Skeletal muscle satellite cell (primary cell): ENCODE data around the gene CIAO3.
"Not testable (repeated sequence)": the region's sequence is repeated elsewhere in the genome, so short reads cannot be mapped to it uniquely, and the experiment has no call there.

Source experiments
- H3K27me3 ChIP-seq: 2 replicates; pipeline ENCODE4 v1.7.0; 2013; ENCODE audit warnings: low read length; ENCODE audit not compliant: control insufficient read depth, insufficient read depth
- H3K36me3 ChIP-seq: 2 replicates; pipeline ENCODE4 v1.7.0; 2013; ENCODE audit warnings: mild to moderate bottlenecking, control low read depth, low read length; ENCODE audit not compliant: insufficient read depth
- H3K4me1 ChIP-seq: 2 replicates; pipeline ENCODE4 v1.7.0; 2013; ENCODE audit warnings: low read length; ENCODE audit not compliant: control insufficient read depth, insufficient read depth
- H3K4me2 ChIP-seq: 2 replicates; pipeline ENCODE4 v1.7.0; 2013; ENCODE audit warnings: mild to moderate bottlenecking, low read length
- H3K4me3 ChIP-seq: 2 replicates; pipeline ENCODE4 v1.7.0; 2013; ENCODE audit warnings: low read length
- H3K9ac ChIP-seq: 2 replicates; pipeline ENCODE4 v1.7.0; 2013; ENCODE audit warnings: mild to moderate bottlenecking, low read depth, low read length, moderate library complexity
- H3K9me3 ChIP-seq: replicated peaks from 2 replicates; pipeline ENCODE4 v1.7.0; 2013; ENCODE audit warnings: mild to moderate bottlenecking, control low read depth, low read length

The CIAO3 gene

DNA sequence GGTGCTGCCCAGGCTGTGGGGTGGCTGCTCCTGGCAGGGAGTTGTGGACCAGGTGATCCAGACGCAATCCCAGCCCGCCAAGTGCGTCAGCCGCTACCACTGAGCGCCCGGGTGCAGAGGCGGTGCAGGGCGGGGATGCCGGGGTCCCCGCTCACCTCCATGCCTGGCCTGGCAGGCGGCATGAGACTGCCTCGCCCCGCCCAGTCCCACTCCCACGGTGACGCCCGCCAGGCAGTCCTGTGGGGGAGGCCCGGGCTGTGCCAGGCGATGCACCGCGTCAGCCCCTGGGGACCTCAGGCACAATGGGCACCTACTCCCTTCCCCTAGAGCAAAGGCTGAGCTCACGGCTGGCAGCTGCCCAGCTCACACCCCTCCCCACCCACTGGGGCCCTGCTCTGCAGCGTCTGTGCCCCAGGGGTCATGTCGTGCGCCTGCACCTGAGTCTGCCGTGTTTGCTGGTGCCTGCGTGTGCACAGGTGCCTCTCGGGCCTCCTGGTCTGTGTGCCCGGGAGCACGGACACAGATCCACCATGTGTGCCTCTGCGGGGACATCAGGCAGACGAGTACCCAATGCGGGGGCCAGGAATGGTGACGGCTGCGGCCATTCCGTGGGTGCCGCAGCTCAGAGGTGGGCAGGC is 42.1 kb upstream of the CIAO3 start:
- no peak overlapping the region for H3K9ac ChIP-seq
- H3K36me3 ChIP-seq: peaks cover 13% of the 10 kb centered on the region
- H3K9me3 ChIP-seq: no peaks in the 10 kb centered on the region
- H3K27me3 ChIP-seq: peaks cover 30% of the 10 kb centered on the region
- H3K4me2 ChIP-seq: no peak overlapping the region
- no peak overlapping the region for H3K4me3 ChIP-seq
- peaks cover 17% of the 10 kb centered on the region for H3K4me1 ChIP-seq

DNA sequence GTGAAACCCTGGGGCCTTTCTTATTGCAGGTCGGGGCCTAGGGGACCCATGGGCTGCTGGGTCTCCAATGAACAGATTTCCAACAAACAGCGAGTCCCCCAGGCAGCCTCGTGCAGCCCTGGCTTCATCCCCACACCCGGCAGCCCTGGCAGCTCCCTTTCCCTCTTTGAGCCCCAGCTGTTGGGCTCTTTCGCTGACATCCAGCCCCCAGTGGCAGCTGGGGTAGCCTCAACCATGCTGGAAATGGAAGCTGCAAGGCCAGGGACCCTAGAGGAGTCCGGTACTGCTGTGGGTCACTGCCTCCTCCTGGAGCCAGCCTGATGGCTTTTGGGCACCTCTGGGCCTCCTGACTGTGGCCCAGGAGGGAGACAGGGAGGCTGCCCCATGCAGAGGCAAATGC is 41.5 kb upstream of the CIAO3 start:
- no peak overlapping the region for H3K4me3 ChIP-seq
- H3K4me1 ChIP-seq: peaks cover 12% of the 10 kb centered on the region
- no peak overlapping the region for H3K4me2 ChIP-seq
- H3K9me3 ChIP-seq: no peaks in the 10 kb centered on the region
- H3K36me3 ChIP-seq: peaks cover 11% of the 10 kb centered on the region
- no peak overlapping the region for H3K9ac ChIP-seq
- peaks cover 33% of the 10 kb centered on the region for H3K27me3 ChIP-seq

DNA sequence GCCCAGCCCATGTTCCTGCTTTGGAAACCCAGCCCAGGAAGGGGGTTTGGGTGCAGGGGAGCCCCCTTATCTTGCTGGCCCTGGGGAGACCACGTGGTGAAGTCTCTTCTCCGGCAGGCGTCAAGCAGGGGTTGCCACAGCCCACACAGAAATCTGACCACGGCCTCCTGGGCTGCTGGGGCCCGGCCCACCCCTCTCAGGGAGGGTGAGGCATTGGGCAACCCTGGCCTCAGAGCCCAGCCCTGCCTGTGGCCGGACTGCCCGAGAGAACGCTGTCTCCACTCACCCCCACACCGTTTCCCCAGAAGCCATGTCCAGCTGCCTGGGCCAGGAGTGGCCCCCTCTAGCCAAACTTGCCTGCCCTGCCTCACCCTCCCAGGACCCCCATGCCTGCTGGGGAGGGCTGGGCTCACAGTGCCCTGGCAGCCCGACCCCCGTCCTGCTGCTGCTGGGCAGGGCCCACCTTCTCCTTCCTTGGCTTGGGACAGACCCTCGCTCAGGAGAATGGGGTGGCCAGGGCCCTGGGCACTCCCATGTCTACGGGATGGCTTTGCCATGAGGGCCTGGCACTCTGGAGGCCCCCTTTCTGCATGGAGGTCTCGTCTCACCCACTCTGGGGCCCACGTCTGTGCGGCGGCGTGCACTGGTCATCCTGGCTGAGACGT is 40.7 kb upstream of the CIAO3 start:
- peaks cover 9% of the 10 kb centered on the region for H3K4me1 ChIP-seq
- H3K9ac ChIP-seq: no peak overlapping the region
- H3K27me3 ChIP-seq: peaks cover 33% of the 10 kb centered on the region
- no peak overlapping the region for H3K4me2 ChIP-seq
- no peaks in the 10 kb centered on the region for H3K9me3 ChIP-seq
- H3K4me3 ChIP-seq: no peak overlapping the region
- H3K36me3 ChIP-seq: peaks cover 6% of the 10 kb centered on the region

DNA sequence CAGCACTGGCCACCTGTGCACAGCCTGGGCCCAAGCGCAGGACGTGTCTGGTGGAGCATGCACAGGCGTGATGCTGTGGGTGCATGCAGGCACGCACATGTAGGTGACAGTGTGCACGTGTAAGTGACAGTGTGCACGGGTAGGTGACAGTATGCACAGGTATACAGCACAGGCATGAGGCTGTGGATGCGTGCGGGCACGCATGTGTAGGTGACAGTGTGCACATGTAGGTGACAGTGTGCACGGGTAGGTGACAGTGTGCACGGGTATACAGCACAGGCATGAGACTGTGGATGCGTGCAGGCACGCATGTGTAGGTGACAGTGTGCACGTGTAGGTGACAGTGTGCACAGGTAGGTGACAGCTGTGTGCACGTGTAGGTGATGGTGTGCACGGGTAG is 39.5 kb upstream of the CIAO3 start:
- Histone ChIP-seq H3K4me1 (peaks cover 9% of the 10 kb centered on the region), H3K9me3 (no peaks in the 10 kb centered on the region), H3K27me3 (peaks cover 33% of the 10 kb centered on the region), H3K4me2 (no peak overlapping the region), H3K4me3 (no peak overlapping the region), H3K9ac (no peak overlapping the region), H3K36me3 (no peaks in the 10 kb centered on the region)

DNA sequence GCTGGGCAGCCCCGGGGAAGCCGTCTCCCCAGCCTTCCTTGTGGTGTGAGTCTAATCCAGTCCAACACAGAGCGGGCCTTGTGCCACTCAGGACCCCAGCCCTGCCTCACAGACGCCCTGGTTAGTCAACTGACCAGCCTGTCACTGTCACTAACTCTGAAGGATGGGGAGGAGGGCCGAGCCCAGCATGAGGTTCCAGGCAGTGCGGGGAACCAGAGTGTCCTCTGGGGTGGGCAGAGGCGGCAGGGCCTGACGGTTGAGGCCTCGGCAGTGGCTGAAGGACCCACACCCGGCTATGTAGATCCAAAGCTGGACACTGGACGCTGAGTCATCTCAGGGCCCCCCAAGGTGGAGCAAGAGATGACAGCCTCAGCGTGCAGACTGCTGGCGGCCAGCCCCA is 38.8 kb upstream of the CIAO3 start:
- H3K4me1 ChIP-seq: peaks cover 9% of the 10 kb centered on the region
- H3K36me3 ChIP-seq: no peaks in the 10 kb centered on the region
- no peak overlapping the region for H3K4me2 ChIP-seq
- peaks cover 33% of the 10 kb centered on the region for H3K27me3 ChIP-seq
- H3K9ac ChIP-seq: no peak overlapping the region
- no peak overlapping the region for H3K4me3 ChIP-seq
- H3K9me3 ChIP-seq: no peaks in the 10 kb centered on the region

DNA sequence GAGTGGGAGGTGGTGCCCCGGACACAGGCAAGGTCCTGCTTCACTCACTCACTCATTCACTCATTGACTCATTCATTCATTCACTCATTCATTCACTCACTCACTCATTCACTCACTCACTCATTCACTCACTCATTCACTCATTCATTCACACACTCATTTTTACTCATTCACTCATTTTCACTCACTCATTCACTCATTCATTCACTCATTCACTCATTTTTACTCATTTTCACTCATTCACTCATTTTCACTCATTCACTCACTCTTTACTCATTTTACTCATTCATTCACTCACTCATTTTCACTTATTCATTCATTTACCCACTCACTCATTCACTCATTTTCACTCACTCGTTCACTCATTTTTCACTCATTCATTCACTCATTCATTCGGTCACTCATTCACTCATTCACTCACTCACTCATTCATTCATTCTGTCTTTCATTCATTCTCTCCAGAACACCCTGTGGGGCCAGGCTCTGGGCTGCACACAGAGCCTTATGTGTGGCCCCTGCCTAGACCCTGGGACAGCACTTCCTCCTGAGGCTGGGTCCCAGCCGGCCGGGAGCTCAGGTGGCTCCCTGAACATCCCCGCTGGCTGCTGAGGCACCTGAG is 38.2 kb upstream of the CIAO3 start:
- Histone ChIP-seq H3K9ac (no peak overlapping the region), H3K9me3 (no peaks in the 10 kb centered on the region), H3K4me2 (no peak overlapping the region), H3K27me3 (peaks cover 33% of the 10 kb centered on the region), H3K4me1 (peaks cover 7% of the 10 kb centered on the region), H3K4me3 (no peak overlapping the region), H3K36me3 (no peaks in the 10 kb centered on the region)

DNA sequence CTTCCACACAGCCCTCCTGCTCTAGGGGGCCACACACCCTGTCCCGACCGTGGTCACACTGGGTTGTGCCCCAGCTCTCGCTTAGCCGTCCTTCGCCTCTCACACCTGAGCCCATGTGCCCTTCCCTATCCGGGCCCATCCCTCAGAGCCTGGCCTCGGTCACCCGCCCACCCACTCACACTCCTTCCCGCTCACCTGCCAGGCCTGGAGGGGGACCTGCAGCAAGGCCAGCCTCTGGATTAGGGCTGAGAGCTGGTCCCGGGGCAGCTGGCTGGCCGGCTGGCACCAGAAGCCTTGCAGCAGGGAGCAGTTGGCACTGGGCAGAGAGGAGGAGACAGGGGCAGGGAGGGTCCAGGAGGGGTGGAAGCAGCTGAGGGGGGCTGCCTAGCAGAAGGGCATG is 37.6 kb upstream of the CIAO3 start:
- H3K27me3 ChIP-seq: peaks cover 31% of the 10 kb centered on the region
- no peaks in the 10 kb centered on the region for H3K9me3 ChIP-seq
- no peak overlapping the region for H3K4me2 ChIP-seq
- no peaks in the 10 kb centered on the region for H3K36me3 ChIP-seq
- no peak overlapping the region for H3K4me3 ChIP-seq
- H3K9ac ChIP-seq: no peak overlapping the region
- peaks cover 1% of the 10 kb centered on the region for H3K4me1 ChIP-seq

DNA sequence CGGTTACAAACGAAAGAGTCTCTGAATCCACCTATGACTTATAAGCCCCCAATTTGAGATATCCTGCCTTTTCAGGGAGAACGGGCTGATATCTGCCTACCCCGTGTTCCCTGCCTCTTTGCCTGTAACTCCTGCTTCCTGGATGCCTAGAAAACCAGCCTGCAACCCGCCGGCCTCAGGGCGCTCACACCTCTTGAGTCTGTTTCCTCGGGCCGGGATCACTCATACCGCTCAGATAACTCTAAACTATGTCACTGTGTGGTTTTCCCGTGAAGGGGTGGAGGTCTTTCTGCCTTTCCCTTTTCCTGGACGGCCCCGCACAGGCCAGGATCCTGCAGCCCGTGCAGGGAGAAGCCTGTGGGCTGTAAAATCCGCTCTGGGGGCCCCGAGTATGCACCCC is 37.0 kb upstream of the CIAO3 start:
- H3K27me3 ChIP-seq: peaks cover 25% of the 10 kb centered on the region
- H3K36me3 ChIP-seq: no peaks in the 10 kb centered on the region
- no peak overlapping the region for H3K4me3 ChIP-seq
- H3K4me2 ChIP-seq: no peak overlapping the region
- no peak overlapping the region for H3K9ac ChIP-seq
- H3K4me1 ChIP-seq: no peaks in the 10 kb centered on the region
- no peaks in the 10 kb centered on the region for H3K9me3 ChIP-seq

DNA sequence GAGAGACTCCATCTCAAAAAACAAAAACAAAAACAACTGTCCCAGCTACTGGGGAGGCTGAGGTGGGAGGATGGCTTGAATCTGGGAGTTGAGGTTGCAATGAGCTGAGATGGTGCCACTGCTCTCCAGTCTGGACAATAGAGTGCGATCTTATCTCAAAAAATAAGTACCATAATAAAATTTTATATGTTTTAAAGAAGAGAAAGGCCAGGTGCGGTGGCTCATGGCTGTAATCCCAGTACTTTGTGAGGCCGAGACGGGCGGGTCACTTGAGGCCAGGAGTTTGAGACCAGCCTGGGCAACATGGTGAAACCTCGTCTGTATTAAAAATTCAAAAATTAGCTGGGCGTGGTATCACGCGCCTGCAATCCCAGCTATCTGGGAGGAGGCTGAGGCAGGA is 36.0 kb upstream of the CIAO3 start:
- no peak overlapping the region for H3K4me3 ChIP-seq
- H3K4me1 ChIP-seq: no peaks in the 10 kb centered on the region
- no peaks in the 10 kb centered on the region for H3K9me3 ChIP-seq
- H3K36me3 ChIP-seq: no peaks in the 10 kb centered on the region
- no peak overlapping the region for H3K4me2 ChIP-seq
- no peak overlapping the region for H3K9ac ChIP-seq
- peaks cover 18% of the 10 kb centered on the region for H3K27me3 ChIP-seq

DNA sequence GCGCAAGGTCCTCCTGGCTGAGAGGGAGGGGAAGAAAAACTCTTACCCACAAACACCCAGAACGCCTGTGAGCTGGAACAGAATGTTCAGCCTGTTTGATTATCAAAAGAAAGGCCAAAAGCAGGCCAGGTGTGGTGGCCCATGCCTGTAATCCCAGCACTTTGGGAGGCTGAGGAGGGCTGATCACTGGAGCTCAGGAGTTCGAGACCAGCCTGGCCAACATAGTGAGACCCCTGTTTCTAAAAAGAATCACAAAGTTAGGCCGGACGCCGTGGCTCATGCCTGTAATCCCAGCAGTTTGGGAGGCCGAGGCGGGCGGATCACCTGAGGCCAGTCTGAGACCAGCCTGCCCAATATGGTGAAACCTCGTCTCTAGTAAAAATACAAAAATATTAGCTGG is 35.5 kb upstream of the CIAO3 start:
- peaks cover 18% of the 10 kb centered on the region for H3K27me3 ChIP-seq

DNA sequence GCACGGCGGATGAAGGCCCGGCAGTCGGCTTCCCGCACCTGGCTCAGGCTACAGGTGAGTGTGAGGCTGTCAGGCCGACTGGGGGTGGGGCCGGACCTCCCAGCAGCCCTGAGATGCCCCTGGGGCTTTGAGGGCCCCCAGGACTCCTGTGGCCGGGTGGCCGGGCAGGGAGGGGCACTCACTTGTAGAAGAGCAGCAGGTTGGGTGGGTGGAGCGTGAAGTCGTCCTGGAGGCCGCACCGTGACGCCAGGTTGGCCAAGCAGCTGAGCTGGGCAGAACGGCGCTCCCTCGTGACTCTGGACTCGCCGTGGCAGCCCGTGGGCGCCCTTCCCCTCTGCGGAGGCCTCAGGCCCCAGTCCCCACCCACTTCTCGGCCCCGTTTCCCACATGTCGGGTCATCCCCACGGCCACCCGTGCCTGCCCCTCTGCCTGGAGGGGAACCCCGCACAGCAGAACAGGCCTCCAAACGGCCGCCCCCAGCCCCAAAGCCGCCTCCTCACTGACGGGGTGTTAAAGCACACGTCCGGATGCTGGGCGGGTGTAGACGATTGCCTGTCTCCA is 34.5 kb upstream of the CIAO3 start:
- Histone ChIP-seq H3K36me3 (no peaks in the 10 kb centered on the region), H3K27me3 (peaks cover 18% of the 10 kb centered on the region), H3K4me3 (no peak overlapping the region), H3K9me3 (no peaks in the 10 kb centered on the region), H3K4me1 (no peaks in the 10 kb centered on the region), H3K9ac (no peak overlapping the region), H3K4me2 (no peak overlapping the region)

More for the DNA sequence above, 35.5 kb upstream of the CIAO3 start:
- H3K9me3 ChIP-seq, H3K4me2 ChIP-seq, H3K4me1 ChIP-seq, H3K9ac ChIP-seq, H3K36me3 ChIP-seq, H3K4me3 ChIP-seq: not testable (repeated sequence)
